HepG2 (cell line): ENCODE data around the gene MAVS. TPM values are rescaled to one million over a fixed set of nuclear protein-coding genes. Genes with fewer than 3 reads are reported as not detected.

Experiments used
- ARHGAP35 ChIP-seq: sonication (generic); formaldehyde crosslinking; IDR thresholded peaks from 2 replicates; pipeline ENCODE4 v1.9.0; 2022; ENCODE audit warnings: mild to moderate bottlenecking, inconsistent platforms, moderate library complexity, missing genetic modification reagents, borderline replicate concordance
- ATM ChIP-seq: fragments of 450-650 bp; IDR thresholded peaks from 2 replicates; pipeline ENCODE4 v1.7.1; 2017; ENCODE audit warnings: mild to moderate bottlenecking, borderline replicate concordance
- BHLHE40 ChIP-seq: IDR thresholded peaks from 2 replicates; pipeline ENCODE4 v1.6.1; 2011; ENCODE audit warnings: low read length, improper control_type of control experiment
- CEBPG ChIP-seq: IDR thresholded peaks from 2 replicates; pipeline ENCODE4 v1.6.1; 2016
- CHD2 ChIP-seq: IDR thresholded peaks from 2 replicates; pipeline ENCODE4 v1.6.1; 2011; ENCODE audit warnings: low read depth, low read length, improper control_type of control experiment
- DMAP1 ChIP-seq: IDR thresholded peaks from 2 replicates; pipeline ENCODE4 v1.6.1; 2016
- MYC ChIP-seq: sonication (generic); formaldehyde crosslinking; IDR thresholded peaks from 2 replicates; pipeline ENCODE4 v1.9.0; 2021; ENCODE audit warnings: missing genetic modification reagents, borderline replicate concordance
- NCOA5 ChIP-seq: sonication (generic); formaldehyde crosslinking; IDR thresholded peaks from 2 replicates; pipeline ENCODE4 v1.4.0; 2020; ENCODE audit warnings: missing genetic modification reagents
- PITX1 ChIP-seq: sonication (generic); formaldehyde crosslinking; IDR thresholded peaks from 2 replicates; pipeline ENCODE4 v1.5.1; 2020; ENCODE audit warnings: mild to moderate bottlenecking, missing genetic modification reagents
- RARG ChIP-seq: sonication (generic); formaldehyde crosslinking; IDR thresholded peaks from 2 replicates; pipeline ENCODE4 v1.4.0; 2020; ENCODE audit warnings: low read depth, mild to moderate bottlenecking, missing genetic modification reagents
- SALL1 ChIP-seq: sonication (generic); formaldehyde crosslinking; IDR thresholded peaks from 2 replicates; pipeline ENCODE4 v1.8.0; 2022; ENCODE audit warnings: mild to moderate bottlenecking, missing genetic modification reagents
- SMYD3 ChIP-seq: sonication (generic); formaldehyde crosslinking; IDR thresholded peaks from 2 replicates; pipeline ENCODE4 v1.8.1; 2023; ENCODE audit warnings: mild to moderate bottlenecking, missing genetic modification reagents
- TCF12 ChIP-seq, 2 experiments: fragments of 450-650 bp in 1 of 2; sonication (generic) in 1 of 2; formaldehyde crosslinking in 1 of 2; IDR thresholded peaks; 2 replicates each; pipeline versions ENCODE4 v1.6.1 to v1.8.0; 2017 to 2022; ENCODE audit warnings: antibody characterized with exemption in 1 of 2, mild to moderate bottlenecking in 1 of 2, missing genetic modification reagents in 1 of 2, moderate library complexity in 1 of 2
- XRCC5 ChIP-seq: fragments of 200-400 bp; formaldehyde crosslinking; optimal IDR thresholded peaks from 2 replicates; pipeline ENCODE3; 2017; ENCODE audit warnings: mild to moderate bottlenecking, low read length
- ZNF263 ChIP-seq: sonication (generic); formaldehyde crosslinking; IDR thresholded peaks from 2 replicates; pipeline ENCODE4 v1.4.0; 2020; ENCODE audit warnings: missing genetic modification reagents
- polyA plus RNA-seq, 8 experiments: library from polyadenylated mRNA; depleted of rRNA in 3 of 8; stranded (reverse) in 7 of 8; unstranded in 1 of 8; fragments of >200 nt; fragmentation: Illumina TruSeq in 4 of 8; extraction: Trizol in 4 of 8; gene quantifications; 2 replicates each; pipeline versions ENCODE4 v1.2.1 to v1.2.3, GENCODE V29; 2011 to 2016; ENCODE audit warnings: low read depth in 4 of 8, missing spikeins in 1 of 8, mixed read lengths in 1 of 8; ENCODE audit not compliant: insufficient read depth in 1 of 8
- total RNA-seq, 5 experiments: library from RNA; depleted of rRNA; stranded (reverse); fragments of >200 nt; fragmentation: Illumina TruSeq; extraction: Trizol; gene quantifications; 2 replicates each; pipeline ENCODE4 v1.2.3, GENCODE V29; 2016; ENCODE audit warnings: low read depth in 1 of 5
- TF ChIP-seq, protein P1 (sequence below): sonication (generic); formaldehyde crosslinking; IDR thresholded peaks from 2 replicates; pipeline ENCODE4 v1.5.1; 2020; ENCODE audit warnings: mild to moderate bottlenecking, missing genetic modification reagents, borderline replicate concordance
- TF ChIP-seq, protein P2 (sequence below): sonication (generic); formaldehyde crosslinking; IDR thresholded peaks from 2 replicates; pipeline ENCODE4 v1.4.0; 2020; ENCODE audit warnings: missing genetic modification reagents
- TF ChIP-seq, protein P3 (sequence below): sonication (generic); formaldehyde crosslinking; IDR thresholded peaks from 2 replicates; pipeline ENCODE4 v1.4.0; 2020; ENCODE audit warnings: missing genetic modification reagents
- TF ChIP-seq, protein P4 (sequence below): sonication (generic); formaldehyde crosslinking; IDR thresholded peaks from 2 replicates; pipeline ENCODE4 v1.8.0; 2022; ENCODE audit warnings: mild to moderate bottlenecking, missing genetic modification reagents, moderate library complexity

Gene MAVS
- total and polyA plus RNA-seq, 2 of the 13 experiments (the other 11 are each of a cell fraction or from before 2014, with no cell fraction given): 27.3 to 36.6 TPM

DNA sequence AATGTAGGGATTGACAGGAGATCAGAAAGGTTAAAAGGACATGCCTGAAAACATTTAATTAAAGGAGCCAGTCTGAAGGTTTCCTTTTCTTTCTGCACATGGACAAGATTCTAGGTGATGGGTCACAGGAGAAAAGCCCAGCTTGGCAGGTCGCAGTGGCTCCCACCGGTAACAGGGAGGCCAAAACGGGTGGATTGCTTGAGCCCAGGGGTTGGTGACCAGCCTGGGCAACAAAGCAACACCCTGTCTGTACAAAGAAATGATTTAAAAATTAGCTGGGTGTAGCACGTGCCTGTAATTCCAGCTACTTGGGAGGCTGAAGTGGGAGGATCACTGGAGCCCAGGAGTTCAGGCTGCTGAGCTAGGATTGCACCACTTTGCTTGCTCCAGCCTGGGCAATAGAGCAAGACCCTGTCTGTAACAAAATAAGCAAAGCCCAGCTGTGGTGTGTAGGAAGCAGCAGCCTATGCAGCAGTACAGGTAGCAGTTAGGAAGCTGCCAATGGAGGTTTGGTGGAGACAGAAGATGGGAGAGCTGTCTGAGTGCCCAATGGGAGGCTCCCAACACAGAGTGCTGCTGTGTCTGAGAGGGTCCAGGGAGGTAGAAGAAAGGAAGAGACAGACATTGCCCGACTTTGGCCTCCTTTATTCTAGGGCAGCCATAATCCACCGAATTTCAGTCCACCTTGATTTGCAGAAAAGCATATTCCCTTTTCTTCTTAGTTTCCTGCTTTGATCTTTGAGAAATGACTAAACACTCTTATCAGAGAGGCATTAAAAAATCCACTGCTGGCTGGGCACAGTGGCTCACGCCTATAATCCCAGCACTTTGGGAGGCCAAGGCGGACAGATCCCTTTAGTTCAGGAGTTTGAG, 33.4 kb upstream of the MAVS start (continued):
- no peak for TF ChIP-seq TCF12 (IDR thresholded peaks at IDR 0.05)
- peak; percentile 48; the same call in 1 of the 2 replicates for TF ChIP-seq TCF12 (CRISPR knock-in tag; IDR thresholded peaks at IDR 0.05)
- TF ChIP-seq, protein P1, sequence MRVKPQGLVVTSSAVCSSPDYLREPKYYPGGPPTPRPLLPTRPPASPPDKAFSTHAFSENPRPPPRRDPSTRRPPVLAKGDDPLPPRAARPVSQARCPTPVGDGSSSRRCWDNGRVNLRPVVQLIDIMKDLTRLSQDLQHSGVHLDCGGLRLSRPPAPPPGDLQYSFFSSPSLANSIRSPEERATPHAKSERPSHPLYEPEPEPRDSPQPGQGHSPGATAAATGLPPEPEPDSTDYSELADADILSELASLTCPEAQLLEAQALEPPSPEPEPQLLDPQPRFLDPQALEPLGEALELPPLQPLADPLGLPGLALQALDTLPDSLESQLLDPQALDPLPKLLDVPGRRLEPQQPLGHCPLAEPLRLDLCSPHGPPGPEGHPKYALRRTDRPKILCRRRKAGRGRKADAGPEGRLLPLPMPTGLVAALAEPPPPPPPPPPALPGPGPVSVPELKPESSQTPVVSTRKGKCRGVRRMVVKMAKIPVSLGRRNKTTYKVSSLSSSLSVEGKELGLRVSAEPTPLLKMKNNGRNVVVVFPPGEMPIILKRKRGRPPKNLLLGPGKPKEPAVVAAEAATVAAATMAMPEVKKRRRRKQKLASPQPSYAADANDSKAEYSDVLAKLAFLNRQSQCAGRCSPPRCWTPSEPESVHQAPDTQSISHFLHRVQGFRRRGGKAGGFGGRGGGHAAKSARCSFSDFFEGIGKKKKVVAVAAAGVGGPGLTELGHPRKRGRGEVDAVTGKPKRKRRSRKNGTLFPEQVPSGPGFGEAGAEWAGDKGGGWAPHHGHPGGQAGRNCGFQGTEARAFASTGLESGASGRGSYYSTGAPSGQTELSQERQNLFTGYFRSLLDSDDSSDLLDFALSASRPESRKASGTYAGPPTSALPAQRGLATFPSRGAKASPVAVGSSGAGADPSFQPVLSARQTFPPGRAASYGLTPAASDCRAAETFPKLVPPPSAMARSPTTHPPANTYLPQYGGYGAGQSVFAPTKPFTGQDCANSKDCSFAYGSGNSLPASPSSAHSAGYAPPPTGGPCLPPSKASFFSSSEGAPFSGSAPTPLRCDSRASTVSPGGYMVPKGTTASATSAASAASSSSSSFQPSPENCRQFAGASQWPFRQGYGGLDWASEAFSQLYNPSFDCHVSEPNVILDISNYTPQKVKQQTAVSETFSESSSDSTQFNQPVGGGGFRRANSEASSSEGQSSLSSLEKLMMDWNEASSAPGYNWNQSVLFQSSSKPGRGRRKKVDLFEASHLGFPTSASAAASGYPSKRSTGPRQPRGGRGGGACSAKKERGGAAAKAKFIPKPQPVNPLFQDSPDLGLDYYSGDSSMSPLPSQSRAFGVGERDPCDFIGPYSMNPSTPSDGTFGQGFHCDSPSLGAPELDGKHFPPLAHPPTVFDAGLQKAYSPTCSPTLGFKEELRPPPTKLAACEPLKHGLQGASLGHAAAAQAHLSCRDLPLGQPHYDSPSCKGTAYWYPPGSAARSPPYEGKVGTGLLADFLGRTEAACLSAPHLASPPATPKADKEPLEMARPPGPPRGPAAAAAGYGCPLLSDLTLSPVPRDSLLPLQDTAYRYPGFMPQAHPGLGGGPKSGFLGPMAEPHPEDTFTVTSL (CRISPR knock-in tag): no peak
- no peak for TF ChIP-seq DMAP1 (CRISPR knock-in tag)
- TF ChIP-seq ARHGAP35 (CRISPR knock-in tag): no peak
- 0 out of 2 replicates have a peak, but pooled peaks have one; percentile 11 for TF ChIP-seq MYC (CRISPR knock-in tag)
- TF ChIP-seq RARG (CRISPR knock-in tag): no peak
- peak; percentile 43 for TF ChIP-seq CEBPG (CRISPR knock-in tag)
- TF ChIP-seq ZNF263 (CRISPR knock-in tag): 0 out of 2 replicates have a peak, but pooled peaks have one; percentile 48
- peak; percentile 41 for TF ChIP-seq BHLHE40
- TF ChIP-seq, protein P2, sequence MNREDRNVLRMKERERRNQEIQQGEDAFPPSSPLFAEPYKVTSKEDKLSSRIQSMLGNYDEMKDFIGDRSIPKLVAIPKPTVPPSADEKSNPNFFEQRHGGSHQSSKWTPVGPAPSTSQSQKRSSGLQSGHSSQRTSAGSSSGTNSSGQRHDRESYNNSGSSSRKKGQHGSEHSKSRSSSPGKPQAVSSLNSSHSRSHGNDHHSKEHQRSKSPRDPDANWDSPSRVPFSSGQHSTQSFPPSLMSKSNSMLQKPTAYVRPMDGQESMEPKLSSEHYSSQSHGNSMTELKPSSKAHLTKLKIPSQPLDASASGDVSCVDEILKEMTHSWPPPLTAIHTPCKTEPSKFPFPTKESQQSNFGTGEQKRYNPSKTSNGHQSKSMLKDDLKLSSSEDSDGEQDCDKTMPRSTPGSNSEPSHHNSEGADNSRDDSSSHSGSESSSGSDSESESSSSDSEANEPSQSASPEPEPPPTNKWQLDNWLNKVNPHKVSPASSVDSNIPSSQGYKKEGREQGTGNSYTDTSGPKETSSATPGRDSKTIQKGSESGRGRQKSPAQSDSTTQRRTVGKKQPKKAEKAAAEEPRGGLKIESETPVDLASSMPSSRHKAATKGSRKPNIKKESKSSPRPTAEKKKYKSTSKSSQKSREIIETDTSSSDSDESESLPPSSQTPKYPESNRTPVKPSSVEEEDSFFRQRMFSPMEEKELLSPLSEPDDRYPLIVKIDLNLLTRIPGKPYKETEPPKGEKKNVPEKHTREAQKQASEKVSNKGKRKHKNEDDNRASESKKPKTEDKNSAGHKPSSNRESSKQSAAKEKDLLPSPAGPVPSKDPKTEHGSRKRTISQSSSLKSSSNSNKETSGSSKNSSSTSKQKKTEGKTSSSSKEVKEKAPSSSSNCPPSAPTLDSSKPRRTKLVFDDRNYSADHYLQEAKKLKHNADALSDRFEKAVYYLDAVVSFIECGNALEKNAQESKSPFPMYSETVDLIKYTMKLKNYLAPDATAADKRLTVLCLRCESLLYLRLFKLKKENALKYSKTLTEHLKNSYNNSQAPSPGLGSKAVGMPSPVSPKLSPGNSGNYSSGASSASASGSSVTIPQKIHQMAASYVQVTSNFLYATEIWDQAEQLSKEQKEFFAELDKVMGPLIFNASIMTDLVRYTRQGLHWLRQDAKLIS: no peak
- no peak for TF ChIP-seq PITX1 (CRISPR knock-in tag)
- no peak for TF ChIP-seq XRCC5
- no peak for TF ChIP-seq CHD2
- TF ChIP-seq, protein P3, sequence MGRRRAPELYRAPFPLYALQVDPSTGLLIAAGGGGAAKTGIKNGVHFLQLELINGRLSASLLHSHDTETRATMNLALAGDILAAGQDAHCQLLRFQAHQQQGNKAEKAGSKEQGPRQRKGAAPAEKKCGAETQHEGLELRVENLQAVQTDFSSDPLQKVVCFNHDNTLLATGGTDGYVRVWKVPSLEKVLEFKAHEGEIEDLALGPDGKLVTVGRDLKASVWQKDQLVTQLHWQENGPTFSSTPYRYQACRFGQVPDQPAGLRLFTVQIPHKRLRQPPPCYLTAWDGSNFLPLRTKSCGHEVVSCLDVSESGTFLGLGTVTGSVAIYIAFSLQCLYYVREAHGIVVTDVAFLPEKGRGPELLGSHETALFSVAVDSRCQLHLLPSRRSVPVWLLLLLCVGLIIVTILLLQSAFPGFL: no peak
- TF ChIP-seq SALL1 (CRISPR knock-in tag): no peak
- no peak for TF ChIP-seq ATM
- no peak for TF ChIP-seq NCOA5 (CRISPR knock-in tag)
- TF ChIP-seq, protein P4, sequence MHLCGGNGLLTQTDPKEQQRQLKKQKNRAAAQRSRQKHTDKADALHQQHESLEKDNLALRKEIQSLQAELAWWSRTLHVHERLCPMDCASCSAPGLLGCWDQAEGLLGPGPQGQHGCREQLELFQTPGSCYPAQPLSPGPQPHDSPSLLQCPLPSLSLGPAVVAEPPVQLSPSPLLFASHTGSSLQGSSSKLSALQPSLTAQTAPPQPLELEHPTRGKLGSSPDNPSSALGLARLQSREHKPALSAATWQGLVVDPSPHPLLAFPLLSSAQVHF: peak; percentile 28; the same call in 1 of the 2 replicates
- no peak for TF ChIP-seq SMYD3 (CRISPR knock-in tag)
